Small intestine (tissue), 7 donors: Measurements from ENCODE around the gene AAGAB. TPM values are rescaled to one million over a fixed set of nuclear protein-coding genes. Genes with fewer than 3 reads are reported as not detected.
A peak's percentile ranks its signal among the peaks of the same experiment; 100 is the strongest.
"Not testable (repeated sequence)": the region's sequence is repeated elsewhere in the genome, so short reads cannot be mapped to it uniquely, and the experiment has no call there.

ENCODE experiments used
- DNase-seq, 2 donors: peaks; one replicate each; pipeline versions ENCODE4 v3.0.0 to v3.0.0-alpha.2; 2013
- FAIRE-seq: peaks from 2 replicates; lab custom pipeline; 2012; peaks lifted over from hg19 to GRCh38; lab: Jason Lieb, UNC
- H3K27ac ChIP-seq, 3 donors: one replicate each; pipeline ENCODE4 v1.5.1; 2013; ENCODE audit warnings: low read length in 2 of 3, mild to moderate bottlenecking in 2 of 3, control low read depth in 1 of 3, inconsistent platforms in 1 of 3, low read depth in 1 of 3, moderate library complexity in 1 of 3
- H3K27me3 ChIP-seq, 3 donors: one replicate each; pipeline ENCODE4 v1.6.1; 2013; ENCODE audit warnings: low read length in 3 of 3, inconsistent platforms in 1 of 3; ENCODE audit not compliant: control insufficient read depth in 3 of 3, insufficient read depth in 3 of 3
- H3K36me3 ChIP-seq, 3 donors: one replicate each; pipeline ENCODE4 v1.6.1; 2013; ENCODE audit warnings: low read length in 3 of 3, inconsistent platforms in 1 of 3, low read depth in 1 of 3, mild to moderate bottlenecking in 1 of 3, moderate library complexity in 1 of 3; ENCODE audit not compliant: control insufficient read depth in 3 of 3, insufficient read depth in 2 of 3
- H3K4me1 ChIP-seq, 3 donors: one replicate each; pipeline ENCODE4 v1.6.1; 2013; ENCODE audit warnings: low read length in 2 of 3, inconsistent platforms in 1 of 3, low read depth in 1 of 3, mild to moderate bottlenecking in 1 of 3, moderate library complexity in 1 of 3; ENCODE audit not compliant: control insufficient read depth in 3 of 3, insufficient read depth in 2 of 3
- H3K4me3 ChIP-seq, 3 donors: one replicate each; pipeline ENCODE4 v1.5.1; 2013; ENCODE audit warnings: low read length in 3 of 3, control low read depth in 1 of 3, inconsistent platforms in 1 of 3, low read depth in 1 of 3, mild to moderate bottlenecking in 1 of 3, moderate library complexity in 1 of 3
- H3K9me3 ChIP-seq, 2 donors: one replicate each; pipeline ENCODE4 v1.6.1; 2013; ENCODE audit warnings: low read depth in 1 of 2, low read length in 1 of 2; ENCODE audit not compliant: control insufficient read depth in 2 of 2, insufficient read depth in 1 of 2
- WGBS, 3 donors: extraction: QIAGEN DNeasy Blood & Tissue Kit; methylation state at CpG; one replicate each; pipeline ENCODE4 v1.1.7; 2013; 5-methylcytosine and 5-hydroxymethylcytosine counted together
- polyA plus RNA-seq, 4 donors: library from polyadenylated mRNA; stranded (reverse) in 3 of 4; unstranded in 1 of 4; fragments of 200-250 nt in 3 of 4; fragments of 120-200 nt in 1 of 4; gene quantifications; one replicate each; pipeline versions ENCODE4 v1.2.1 to v1.2.3, GENCODE V29; 2013
- donor health status: healthy with polysubstance abuse.
- donor health status: control.
- donor health status: control.
- donor health status: Bipolar disorder and iron deficiency.
- donor health status: healthy.

AAGAB gene
- polyA plus RNA-seq, 4 donors, result 23.0 to 27.9 (median 25.8) TPM

GRCh38 chr15:67285625-67286024 lies 31.2 kb upstream of the AAGAB start:
- not testable (repeated sequence) for FAIRE-seq, H3K27me3 ChIP-seq, H3K4me1 ChIP-seq, H3K4me3 ChIP-seq, DNase-seq, H3K36me3 ChIP-seq, H3K9me3 ChIP-seq, H3K27ac ChIP-seq

- H3K4me1 ChIP-seq, result no peaks in the 10 kb centered on the region
- H3K36me3 ChIP-seq, result no peaks in the 10 kb centered on the region
- no peaks in the 10 kb centered on the region for H3K27me3 ChIP-seq
- FAIRE-seq, result no peak
- H3K27ac ChIP-seq, result no peak overlapping the region
- H3K9me3 ChIP-seq, result no peaks in the 10 kb centered on the region
- 62 to 84% (median 78%) methylated on average over 1 of the region's 1 CpG for WGBS, 3 donors
- H3K4me3 ChIP-seq, result no peak overlapping the region
- no peak for DNase-seq
Observed at GRCh38 chr15:67281714-67282113, 27.3 kb upstream of the AAGAB start.

DNA sequence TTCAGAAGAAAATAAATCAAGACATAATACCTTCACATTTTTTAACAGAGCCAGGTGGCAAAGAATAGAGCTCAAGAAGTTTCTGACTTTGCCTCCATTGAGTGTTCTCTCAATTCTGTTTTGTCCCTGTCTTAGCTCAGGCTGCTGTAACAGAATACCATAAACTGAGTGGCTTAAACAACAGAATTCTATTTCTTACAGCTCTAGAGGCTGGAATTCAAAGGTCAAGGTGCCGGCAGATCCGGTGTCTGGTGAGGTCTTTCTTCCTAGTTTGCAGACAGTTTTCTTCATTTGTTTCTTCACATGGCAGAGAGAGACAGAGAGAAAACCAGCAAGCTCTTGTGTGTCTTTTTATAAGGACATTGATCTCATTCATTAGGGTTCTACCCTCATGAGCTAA lies 25.8 kb upstream of the AAGAB start:
- WGBS, 3 donors, result 17 to 51% (median 39%) methylated on average over 2 of the region's 2 CpGs
- Histone ChIP-seq H3K27ac (no peak overlapping the region), H3K4me3 (no peak overlapping the region), H3K27me3 (no peaks in the 10 kb centered on the region), H3K4me1 (no peaks in the 10 kb centered on the region), H3K36me3 (no peaks in the 10 kb centered on the region), H3K9me3 (no peaks in the 10 kb centered on the region)
- FAIRE-seq (no peak), DNase-seq (peak in 1 of 2 donors; percentile 43)

GRCh38 chr15:67276666-67277065 lies 22.2 kb upstream of the AAGAB start:
- Histone ChIP-seq H3K4me3 (no peak overlapping the region), H3K27ac (no peak overlapping the region), H3K27me3 (no peaks in the 10 kb centered on the region), H3K9me3 (peaks cover 0 to 3% of the 10 kb centered on the region in 2 donors), H3K4me1 (no peaks in the 10 kb centered on the region), H3K36me3 (no peaks in the 10 kb centered on the region)
- WGBS, 3 donors, result 88 to 93% (median 92%) methylated on average over 1 of the region's 1 CpG
- FAIRE-seq, result no peak
- DNase-seq, result no peak

GRCh38 chr15:67274236-67274635 lies 19.8 kb upstream of the AAGAB start:
- Histone ChIP-seq H3K27me3 (no peaks in the 10 kb centered on the region), H3K4me1 (no peaks in the 10 kb centered on the region), H3K4me3 (no peak overlapping the region), H3K36me3 (no peaks in the 10 kb centered on the region), H3K27ac (no peak overlapping the region), H3K9me3 (peaks cover 0 to 3% of the 10 kb centered on the region in 2 donors)
- no peak for DNase-seq
- 92 to 100% (median 94%) methylated on average over 1 of the region's 1 CpG for WGBS, 3 donors
- FAIRE-seq, result no peak

DNA sequence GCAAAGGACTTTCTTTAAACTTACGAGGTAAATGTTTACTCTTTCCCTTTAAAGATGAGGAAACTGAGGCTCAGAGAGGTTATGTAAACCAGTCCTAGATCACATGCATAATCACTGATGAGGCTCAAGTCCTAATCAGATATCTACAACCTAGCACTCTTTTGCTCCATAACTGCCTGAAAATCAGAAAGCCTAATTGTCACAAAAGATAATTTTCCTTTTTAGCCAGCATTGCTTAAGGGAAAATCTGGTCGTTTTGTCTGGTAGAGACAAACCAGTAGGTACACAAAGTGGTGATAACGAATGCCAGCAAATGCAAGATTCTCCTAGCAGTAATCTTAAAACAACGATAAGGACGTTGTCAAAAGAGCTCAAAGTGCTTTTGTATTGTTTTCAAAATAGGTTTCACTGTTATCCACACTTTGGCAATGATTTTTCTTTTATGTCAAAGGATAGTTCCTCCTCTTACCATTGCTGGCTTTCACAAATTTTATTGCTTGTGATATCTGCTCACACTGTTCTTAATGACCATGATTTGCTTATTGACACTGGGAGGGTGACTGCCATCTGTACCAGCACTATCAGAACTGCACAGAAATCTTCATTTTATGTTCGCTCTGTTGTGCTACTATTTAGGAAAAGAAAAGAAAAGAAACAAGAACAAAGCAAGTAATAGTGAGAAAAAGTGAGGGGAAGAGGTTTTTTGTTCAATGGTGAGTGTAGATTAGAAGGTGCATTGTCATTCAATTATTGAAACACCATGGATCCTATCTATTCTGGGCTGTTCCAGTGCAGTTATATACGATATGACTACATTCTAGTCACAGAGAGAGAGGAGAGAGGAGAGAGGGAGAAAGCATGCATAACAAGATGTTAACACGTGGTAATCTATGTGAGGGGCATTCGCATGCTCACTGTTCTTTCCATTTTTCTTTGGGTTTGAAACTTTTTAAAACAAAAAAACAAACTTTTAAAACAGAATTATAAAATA lies 13.8 kb upstream of the AAGAB start:
- FAIRE-seq (no peak), DNase-seq (peak; percentile 29 to 65)
- Histone ChIP-seq H3K4me1 (peaks cover 0 to 22% (median 0%) of the 10 kb centered on the region in 3 donors), H3K27me3 (no peaks in the 10 kb centered on the region), H3K4me3 (no peak overlapping the region), H3K9me3 (no peaks in the 10 kb centered on the region), H3K27ac (no peak overlapping the region), H3K36me3 (no peaks in the 10 kb centered on the region)
- 22 to 59% (median 43%) methylated on average over 9 of the region's 9 CpGs for WGBS, 3 donors

DNA sequence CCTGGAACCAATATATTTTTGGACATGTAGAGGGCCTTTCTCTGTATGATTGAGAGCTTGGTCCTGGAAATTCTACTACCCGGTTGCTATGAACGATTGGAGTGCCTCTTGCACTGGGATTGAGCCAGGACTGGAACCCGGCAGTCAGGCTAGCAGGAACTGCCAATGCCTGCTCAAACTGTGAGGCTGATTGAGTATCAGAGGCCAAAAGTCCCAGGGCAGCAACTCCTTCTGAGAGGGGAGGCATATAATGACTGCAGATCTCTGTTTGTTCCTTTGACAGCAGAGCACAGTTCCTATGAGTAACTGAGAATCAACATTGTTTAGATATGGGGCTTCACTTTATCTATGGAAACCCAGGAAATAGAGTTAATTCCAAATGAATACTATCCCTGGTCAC lies 13.0 kb upstream of the AAGAB start:
- Histone ChIP-seq H3K4me1 (peaks cover 0 to 22% (median 0%) of the 10 kb centered on the region in 3 donors), H3K4me3 (no peak overlapping the region), H3K36me3 (no peaks in the 10 kb centered on the region), H3K9me3 (no peaks in the 10 kb centered on the region), H3K27me3 (no peaks in the 10 kb centered on the region), H3K27ac (no peak overlapping the region)
- DNase-seq (peak in 1 of 2 donors; percentile 40), FAIRE-seq (no peak)
- WGBS, 3 donors, result 29 to 53% (median 41%) methylated on average over 3 of the region's 3 CpGs

DNA sequence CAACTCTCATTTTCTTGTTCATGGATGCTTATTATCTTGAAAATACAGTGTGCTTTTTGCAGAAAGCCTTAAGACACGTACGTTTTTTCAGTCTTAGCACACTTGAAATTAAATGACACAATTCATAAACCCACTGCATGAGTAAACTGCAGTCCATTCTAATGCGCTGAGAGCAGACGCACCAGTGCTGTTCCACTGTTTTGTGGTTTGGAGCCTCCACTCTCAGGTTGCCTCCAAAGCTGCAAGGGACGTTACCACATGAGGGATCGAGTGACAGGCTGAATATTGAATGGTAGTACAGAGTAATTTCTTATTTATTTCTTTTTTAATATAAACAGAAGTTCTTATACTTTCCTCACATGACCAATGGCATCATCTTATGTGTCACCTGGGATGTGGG lies 12.4 kb upstream of the AAGAB start:
- H3K27me3 ChIP-seq, result no peaks in the 10 kb centered on the region
- no peak overlapping the region for H3K27ac ChIP-seq
- FAIRE-seq, result no peak
- H3K36me3 ChIP-seq, result no peaks in the 10 kb centered on the region
- DNase-seq, result no peak
- peaks cover 0 to 22% (median 0%) of the 10 kb centered on the region in 3 donors for H3K4me1 ChIP-seq
- no peaks in the 10 kb centered on the region for H3K9me3 ChIP-seq
- 88 to 96% (median 88%) methylated on average over 6 of the region's 6 CpGs for WGBS, 3 donors
- no peak overlapping the region for H3K4me3 ChIP-seq
